Upper lobe of left lung (tissue), 4 donors: ENCODE measurements around the gene SNCB.

Experiments
- POLR2AphosphoS5 ChIP-seq, 2 donors: sonication (generic); formaldehyde crosslinking; IDR thresholded peaks; one replicate each; pipeline ENCODE4 v1.5.1; 2017; ENCODE audit warnings: antibody characterized with exemption in 2 of 2
- TF ChIP-seq, protein P1 (sequence below), 6 experiments: fragments of 450-650 bp in 4 of 6; fragments of 200-600 bp in 2 of 6; sonication (generic) in 2 of 6; IDR thresholded peaks; one replicate each; pipeline ENCODE4 v1.5.1; 2016 to 2019; ENCODE audit warnings: antibody characterized with exemption in 6 of 6

- TF ChIP-seq POLR2AphosphoS5 (IDR thresholded peaks at IDR 0.05), result no peak
- TF ChIP-seq, protein P1, sequence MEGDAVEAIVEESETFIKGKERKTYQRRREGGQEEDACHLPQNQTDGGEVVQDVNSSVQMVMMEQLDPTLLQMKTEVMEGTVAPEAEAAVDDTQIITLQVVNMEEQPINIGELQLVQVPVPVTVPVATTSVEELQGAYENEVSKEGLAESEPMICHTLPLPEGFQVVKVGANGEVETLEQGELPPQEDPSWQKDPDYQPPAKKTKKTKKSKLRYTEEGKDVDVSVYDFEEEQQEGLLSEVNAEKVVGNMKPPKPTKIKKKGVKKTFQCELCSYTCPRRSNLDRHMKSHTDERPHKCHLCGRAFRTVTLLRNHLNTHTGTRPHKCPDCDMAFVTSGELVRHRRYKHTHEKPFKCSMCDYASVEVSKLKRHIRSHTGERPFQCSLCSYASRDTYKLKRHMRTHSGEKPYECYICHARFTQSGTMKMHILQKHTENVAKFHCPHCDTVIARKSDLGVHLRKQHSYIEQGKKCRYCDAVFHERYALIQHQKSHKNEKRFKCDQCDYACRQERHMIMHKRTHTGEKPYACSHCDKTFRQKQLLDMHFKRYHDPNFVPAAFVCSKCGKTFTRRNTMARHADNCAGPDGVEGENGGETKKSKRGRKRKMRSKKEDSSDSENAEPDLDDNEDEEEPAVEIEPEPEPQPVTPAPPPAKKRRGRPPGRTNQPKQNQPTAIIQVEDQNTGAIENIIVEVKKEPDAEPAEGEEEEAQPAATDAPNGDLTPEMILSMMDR (IDR thresholded peaks at IDR 0.05), result no peak
These were observed 47.3 kb downstream of the SNCB start for GRCh38 chr5:176583076-176583475.
